Right renal pelvis (tissue), 4 donors: Measurements from ENCODE around the gene LIF. TPM values are rescaled to one million over a fixed set of nuclear protein-coding genes. Genes with fewer than 3 reads are reported as not detected.
A peak's percentile ranks its signal among the peaks of the same experiment; 100 is the strongest.
"Not testable (repeated sequence)": the region's sequence is repeated elsewhere in the genome, so short reads cannot be mapped to it uniquely, and the experiment has no call there.

Experiments
- DNase-seq, 4 donors: peaks; one replicate each; pipeline ENCODE4 v3.0.0-alpha.2; 2013; ENCODE audit warnings: low read depth in 4 of 4, low spot score in 3 of 4, missing footprints in 1 of 4
- polyA plus RNA-seq, 4 donors: library from polyadenylated mRNA; unstranded; fragments of 120-200 nt; gene quantifications; one replicate each; pipeline ENCODE4 v1.2.1, GENCODE V29; 2013; ENCODE audit not compliant: insufficient read length in 4 of 4

Gene LIF
- polyA plus RNA-seq, 4 donors, result 1.8 to 2.0 (median 1.9) TPM

DNA sequence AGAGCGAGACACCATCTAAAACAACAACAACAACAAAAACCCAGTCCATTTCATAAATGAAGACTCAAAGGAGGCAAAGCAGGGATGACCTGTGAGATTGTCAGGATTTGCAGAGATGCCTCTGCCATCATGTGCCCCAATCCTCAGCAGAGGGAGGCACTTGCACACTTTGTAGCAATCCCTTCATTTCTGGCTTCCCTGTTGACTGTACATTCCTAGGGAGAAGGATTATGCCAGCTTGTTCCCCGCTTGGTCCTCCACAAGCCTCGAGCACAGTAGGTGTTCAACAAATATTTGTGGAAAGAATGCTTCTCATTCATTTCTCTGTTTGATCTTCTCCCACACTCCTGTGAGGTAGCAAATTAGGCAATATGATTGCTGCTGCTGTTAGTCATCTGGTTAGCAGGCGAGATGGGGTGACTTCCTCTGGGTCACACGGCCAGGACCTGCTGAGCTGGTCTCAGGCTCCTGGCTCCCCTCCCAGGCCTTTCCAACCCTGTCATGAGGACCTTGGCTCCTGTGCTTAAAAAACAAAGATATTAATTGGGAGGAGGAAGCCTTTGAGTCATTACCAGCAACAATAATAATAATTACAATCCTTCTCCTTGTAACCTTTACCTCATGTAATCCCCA lies 34.1 kb downstream of the LIF start:
- no peak for DNase-seq

DNA sequence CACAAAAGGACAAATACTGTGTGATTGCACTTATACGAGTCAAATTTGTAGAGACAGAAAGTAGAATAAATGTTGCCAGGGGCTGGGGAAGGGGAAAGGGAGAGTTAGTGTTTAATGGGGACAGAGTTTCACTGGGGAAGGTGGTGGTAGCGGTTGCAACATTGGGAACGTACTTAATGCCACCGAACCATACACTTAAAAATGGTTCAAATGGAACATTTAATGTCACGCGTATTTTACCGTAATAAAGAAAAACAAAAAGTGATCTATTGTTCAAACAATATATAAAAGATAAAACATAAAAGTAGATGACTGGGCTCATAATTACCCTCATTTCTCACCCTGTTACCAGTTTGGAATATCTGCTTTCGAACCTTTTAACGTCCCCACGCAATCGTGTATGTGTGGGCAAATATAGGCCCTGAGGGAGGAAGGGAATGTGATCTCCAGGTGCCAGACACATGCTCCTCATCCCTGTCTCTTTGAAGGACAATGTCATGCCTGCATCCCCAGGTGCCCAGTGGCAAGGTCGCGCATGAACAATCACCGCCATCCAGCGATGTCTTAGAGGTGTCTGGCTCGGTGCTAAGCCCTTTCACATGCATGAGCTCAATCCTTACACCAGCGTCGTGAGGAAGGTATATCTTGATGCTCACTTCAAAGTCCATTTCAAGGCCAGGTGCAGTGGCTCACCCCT lies 35.3 kb downstream of the LIF start:
- DNase-seq, result no peak

DNA sequence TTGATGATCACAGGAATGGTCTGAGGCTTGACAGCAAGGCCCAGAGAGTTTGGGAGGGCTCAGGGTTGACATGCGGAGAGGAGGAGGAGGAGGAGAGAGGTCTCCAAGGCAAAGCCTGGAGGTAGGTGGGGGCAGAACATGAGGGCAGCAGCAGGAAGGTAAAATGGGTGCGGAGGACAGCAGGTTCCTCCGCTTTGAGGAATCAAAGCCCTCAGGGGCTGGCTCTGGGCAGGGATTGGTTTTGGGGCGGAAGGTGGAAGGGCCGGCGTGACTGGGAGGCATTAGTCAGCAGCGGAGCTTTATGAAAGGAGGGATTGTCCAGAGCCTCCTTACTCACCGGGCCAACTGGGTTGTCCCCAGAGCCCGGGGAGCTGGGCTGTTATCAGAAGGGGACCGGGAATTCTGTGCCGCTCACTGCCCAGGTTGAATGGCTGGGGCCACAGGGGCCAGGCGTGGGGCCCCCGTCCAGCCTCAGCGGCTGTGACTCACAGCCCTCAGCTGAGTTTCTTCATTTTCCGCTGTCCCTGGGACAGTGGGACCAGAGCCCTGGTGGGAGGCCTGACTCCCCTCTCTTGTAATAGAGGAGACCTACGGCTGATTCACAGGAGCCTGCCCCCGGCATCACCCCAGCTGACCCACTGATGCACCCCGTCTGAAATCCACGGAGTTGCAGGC lies 36.2 kb downstream of the LIF start:
- no peak for DNase-seq

DNA sequence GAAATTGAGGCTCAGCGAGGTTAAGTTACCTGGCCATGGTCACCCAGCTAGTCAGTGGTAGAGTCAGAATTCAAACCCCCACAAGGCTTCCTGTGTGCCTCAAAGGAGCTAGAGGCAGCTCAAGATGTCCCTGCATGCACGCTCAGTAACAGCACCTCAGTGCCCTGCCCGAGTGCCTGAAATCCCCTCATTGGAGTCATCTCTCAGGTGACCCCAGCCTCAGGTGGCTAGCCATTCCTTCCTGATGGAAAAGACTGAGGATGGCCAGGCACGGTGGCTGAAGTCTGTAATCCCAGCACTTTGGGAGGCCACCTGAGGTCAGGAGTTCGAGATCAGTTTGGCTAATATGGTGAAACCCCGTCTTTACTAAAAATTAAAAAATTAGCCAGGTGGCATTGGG lies 36.9 kb downstream of the LIF start:
- no peak for DNase-seq

DNA sequence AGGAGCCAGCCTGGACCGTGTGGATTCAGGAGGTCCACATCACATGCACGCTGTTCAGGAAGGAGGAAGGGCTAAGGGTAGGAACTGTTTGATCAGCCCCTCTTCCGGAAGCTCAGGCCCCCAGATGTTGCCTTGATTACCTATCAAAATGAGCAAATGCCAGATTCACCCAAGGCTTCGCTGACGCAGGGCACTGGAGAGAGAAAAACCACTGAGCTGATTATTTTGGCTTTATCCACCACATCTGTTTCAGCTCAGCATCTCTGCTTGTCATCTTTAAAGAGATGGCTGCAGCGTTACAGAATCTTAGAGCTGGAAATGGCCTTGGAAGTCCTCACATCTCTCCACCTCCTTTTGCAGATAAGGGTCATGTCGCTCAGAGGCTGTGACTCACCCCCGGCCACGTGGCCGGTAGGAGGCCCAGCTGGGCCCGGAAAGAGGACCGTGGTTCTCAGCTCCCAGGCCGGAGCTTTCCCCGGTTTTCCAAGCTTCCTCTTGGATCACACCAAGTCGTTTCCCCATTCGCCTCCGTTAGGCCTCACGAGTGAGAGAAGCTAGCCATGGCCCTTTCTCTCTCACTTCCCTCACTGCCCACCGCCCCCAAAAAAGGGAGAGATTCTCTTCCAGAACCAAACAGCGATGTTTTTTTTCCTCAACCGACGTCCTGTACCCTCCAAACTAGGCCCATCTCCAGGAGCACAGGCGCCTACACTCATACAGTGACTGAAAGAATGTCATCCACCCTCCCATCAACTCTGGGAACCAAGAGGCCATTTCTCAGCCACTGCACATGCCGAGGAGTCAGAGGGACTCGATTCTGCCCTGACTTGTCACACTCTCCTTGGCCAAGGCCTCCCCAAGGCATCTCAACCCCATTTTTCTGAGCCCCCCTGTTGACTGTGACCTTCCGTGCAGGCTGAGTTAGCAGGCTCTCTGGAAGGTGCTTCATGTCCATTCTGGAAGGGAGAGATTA lies 37.6 kb downstream of the LIF start:
- DNase-seq, result peak in 1 of 4 donors; percentile 35

DNA sequence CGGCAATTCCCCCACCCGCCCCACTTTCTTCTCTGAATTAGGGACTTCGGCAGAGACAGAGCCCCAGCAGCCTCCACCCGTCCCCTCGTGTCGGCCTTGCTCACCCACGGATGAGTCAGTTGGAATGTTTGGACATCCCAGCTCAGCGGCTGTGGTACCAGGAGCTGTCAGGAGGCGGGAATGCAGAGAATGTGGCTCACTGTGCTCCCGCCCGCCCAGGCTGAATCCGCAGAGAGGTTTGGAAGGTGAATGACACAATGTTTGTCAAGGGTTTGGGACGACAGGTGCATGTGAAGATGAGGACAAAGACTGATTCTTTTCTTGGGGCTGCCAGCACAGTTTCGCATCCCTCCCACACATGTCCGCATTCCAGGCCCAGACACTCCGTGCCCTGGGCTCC lies 39.6 kb downstream of the LIF start:
- no peak for DNase-seq

DNA sequence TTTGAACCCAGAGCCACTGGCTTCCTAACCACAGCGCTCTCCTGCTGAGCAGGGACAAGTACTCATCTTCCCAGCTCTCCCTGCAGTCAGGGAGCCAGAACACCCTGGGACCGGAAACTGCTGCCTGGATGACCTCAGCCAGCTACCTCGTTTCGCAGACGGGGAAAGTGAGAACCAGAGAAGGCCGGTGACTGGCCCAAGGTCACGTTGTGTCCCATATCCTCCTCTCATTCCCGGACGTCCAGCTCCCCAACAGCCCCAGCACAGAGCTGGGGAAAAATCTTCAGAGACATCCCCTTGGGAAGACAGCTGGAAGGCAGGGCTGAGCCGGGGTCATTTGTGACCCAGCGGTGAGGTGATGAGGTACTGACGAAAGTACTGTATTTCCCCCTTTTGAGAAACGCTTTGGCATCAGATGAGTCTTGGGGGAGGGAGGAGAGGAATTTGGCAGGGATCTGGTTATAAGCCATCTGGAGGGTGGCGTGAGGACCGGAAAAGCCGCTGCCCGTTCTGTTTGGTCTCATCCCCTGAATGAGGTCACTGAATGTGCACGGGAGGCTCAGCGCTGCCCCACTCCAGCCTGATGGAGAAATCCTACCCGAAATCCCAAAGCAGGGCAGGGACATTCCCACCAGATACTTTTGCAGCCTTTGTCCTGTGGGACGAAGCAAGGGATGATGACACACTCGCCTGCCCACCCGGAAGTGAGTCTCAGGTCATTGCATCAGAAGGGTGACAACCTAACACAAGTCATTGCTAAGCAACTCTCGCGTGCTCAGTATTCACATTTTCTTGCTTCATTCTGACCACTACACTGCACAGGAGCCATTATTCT lies 41.1 kb downstream of the LIF start:
- no peak for DNase-seq

DNA sequence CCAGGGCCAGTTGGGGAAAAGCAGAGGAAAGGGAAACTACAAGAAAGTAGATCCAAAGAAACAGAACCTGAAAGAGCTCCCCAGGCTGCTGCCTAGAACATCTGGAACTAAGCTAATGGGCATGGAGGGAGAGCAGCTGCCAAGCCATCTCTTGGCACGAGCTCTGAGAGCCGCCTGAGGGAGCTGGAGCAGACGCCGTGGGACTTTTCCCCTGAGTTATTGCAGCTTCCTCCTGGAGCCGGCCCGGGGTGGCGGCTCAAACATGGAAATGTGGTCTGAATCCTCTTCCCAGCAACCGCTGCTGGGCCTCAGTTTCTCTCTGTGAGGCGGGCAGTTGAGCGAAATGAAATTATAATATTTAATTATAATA lies 41.8 kb downstream of the LIF start:
- no peak for DNase-seq

DNA sequence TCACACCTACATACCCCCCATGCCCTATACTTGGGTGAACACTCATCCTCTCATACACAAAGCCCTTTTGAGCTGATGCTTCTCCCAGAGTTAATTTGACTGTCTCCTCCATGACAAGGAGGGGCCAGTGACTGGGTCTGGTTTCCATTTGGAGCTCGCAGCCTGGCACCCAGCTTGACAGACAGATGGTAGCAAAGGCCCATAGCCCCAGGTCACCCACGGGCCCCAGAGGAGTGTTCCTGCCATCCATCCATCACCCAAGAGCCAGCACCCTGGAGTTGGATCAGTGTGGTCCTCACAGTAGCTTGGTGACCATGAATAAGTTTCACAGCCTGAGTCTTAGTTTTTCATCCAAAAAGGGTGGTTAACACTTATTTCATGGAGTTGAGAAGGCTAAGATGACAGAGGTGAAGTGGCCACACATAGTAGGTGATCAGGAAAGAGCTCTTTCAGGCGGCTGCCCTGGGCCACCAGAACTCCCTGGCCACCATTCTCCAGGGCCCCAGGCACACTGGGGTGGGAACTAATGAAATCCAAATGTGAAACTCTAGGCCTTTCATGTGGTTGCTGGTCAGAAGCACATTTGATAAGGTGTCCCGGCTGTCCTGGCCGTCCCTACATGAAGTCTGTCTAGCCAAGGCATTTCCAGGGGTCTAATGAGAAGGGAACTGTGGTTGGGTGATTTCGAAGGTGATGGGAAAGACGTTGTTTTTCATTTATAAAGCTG lies 42.4 kb downstream of the LIF start:
- no peak for DNase-seq

DNA sequence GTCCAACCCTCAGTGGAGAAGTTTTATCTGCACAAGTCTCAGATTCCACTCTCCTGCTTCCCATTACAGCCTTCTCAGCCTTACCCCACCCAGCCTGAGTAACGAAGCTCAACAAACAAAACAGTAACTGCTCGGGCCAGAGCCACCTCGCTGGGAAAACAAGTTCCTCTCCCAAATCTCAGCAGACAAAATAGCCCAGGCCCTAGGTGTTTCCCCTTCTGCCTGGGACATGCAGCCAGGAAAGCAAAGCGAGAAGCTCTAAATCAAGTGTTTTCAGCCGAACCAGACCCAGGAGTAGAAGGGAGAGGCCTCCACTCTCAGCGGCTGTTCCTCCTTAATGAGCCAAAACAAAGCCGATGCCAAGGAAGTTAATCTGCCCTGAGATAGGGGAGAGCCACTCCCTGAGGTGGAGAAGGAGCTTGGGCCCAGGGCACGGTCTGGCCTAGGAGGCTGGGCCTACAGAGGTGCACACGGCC lies 44.0 kb downstream of the LIF start:
- DNase-seq, result peak in 2 of 4 donors; percentile 29 to 45

DNA sequence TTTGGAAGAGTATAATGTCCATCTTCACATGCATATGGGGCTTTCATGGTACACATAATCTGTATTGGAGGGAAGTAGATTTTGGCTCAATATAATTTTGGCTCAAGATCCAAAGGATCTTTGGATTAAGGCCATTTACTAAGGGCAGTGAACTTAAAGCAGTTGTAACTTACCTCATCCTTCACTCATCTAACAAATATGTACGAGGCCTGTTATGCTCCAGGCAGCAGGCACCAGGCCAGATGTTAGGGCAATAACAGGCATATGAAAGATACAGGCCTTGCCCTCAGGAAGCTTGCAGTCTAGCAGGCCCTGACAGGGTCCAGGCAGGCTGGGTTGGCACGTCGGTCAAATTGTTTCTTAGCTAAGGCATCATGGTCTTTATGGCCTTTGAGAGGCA lies 44.6 kb downstream of the LIF start:
- no peak for DNase-seq

DNA sequence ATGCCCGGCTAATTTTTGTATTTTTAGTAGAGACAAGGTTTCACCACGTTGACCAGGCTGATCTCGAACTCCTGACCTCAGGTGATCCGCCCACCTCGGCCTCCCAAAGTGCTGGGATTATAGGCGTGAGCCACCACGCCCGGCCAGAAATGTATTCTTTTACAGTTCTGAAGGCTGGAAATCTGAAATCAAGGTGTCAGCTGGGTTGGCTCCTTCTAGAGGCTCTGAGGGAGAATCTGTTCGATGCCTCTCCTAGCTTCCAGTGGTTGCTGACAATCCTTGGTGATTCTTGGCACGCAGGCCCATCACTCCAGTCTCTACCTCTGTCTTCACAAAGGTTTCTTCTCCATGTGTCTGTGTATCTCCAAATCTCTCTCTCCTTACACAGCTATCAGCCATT lies 45.7 kb downstream of the LIF start:
- not testable (repeated sequence) for DNase-seq

DNA sequence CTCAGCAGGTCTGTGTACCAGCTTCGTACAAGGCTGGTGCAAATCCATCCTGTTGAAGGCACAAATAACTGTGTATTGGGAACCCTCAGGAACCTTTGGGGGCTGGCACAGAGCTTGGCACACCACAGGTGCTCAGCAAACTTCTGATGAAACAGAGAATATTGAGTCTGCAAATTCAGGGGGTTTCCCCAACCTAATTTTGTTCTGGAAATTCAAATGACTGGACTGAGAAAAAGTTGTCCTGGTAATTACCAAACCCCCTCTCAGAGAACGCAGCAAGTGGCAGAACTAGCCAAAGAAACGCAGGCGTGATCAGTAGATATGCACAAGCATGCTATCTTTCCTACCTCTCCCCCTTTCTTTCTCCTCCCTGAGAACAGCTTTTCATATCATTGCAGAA lies 47.6 kb downstream of the LIF start:
- DNase-seq, result no peak

DNA sequence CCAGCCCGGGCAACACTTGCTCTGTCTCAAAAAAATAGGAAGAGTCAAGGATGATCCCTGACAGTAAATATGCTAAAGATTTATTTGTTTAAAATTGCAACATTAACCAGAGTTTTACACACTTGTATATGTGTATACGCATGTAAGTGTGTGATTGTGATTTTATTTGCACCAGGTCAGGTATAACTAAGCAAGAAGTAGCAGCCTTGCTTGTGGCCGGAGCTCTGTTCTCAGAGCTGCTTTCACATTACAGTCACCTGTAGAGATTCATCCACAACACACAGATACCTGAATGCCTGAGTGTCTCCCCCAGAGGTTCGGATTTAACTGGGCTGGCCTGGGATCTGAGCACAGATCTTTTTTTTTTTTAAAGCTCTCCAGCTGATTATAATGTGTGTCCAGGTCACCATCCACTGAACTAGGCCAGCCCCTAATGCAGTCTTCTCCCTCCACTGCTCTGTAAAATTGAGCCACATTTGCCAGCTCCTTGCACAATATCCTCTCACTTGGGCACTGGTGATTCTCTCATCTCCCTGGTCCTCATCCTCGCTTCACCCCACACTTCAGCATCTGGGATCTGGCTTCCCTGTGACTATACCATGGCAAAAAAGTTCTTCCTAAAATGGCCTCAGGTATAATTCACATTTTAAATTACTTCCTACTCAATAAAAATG lies 48.3 kb downstream of the LIF start:
- DNase-seq, result no peak

DNA sequence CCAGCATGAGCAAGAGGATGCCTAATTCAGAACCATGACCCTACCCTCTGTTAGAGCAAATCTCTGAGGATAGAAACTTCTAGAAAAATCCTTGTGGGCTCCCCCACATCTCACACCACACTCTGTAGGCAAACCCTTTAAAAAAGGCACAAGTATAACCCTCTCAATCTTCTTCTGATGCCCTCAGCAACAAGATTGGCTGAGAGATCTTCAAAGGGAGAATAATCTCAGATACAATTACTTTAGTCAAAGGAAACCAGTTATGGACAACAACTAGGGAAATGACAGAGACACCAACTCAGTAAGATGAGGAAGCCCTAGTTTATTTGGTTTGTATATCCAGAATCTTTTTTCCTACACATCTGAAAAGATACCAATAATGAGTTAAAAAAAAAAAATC lies 49.2 kb downstream of the LIF start:
- DNase-seq, result no peak

DNA sequence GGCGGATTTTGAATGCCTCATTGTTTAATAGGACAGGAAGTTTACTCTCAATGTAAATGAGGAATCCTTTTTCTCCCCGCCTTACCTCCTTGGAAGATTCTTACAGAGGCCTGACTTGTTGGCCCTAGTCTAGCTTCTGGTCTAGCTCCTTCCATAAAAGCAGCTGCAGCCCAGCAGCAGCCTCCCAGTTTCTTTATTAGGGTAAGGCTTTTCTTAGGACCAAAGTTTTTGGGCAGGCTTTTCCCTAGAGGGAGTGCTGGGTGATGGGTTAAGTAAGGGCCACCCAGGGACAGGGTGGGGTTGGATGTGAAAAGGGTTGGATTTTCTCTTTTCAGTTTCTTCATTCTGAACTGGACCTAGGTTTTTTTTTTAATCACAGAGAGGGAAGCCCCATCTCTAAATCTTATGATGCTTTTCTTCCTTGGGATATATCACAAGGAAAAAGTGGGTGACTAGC lies 49.7 kb downstream of the LIF start:
- no peak for DNase-seq

DNA sequence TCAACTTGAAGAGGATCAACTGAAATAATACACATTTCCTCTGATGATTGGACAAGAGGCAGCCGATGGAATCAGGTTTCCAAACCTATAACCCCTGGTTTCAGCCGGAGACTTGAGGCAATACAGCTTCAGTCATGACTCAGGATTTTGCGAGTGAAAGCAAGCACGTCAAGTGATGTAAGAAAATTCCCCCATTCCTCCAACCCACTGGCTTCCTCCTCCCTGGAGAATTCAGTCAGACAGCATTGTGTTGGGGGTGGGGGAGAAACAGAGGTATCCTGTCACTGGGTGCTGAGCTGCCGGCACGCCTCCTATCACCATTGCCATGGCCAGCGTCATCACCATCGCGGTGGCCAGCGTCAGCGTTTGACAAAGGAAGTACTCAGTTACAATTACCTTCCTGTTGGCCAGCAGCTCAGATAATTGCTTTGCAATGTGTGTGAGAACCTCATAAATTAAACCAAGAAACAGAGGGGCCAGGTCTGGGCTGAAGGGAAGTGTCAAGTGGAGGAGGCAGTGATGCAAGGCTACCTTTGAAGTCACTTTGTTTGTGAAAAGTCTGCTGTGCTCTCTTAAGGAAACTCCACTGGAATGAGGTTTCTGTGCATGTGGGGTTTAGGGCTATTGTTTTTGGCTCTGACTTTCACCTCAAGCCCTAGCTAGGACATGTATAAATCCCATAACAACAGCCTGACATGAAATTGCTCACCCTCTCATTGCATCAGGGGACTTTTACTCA lies 50.2 kb downstream of the LIF start:
- DNase-seq, result peak; percentile 73 to 81 (median 76)
